Measurements from ENCODE around the gene EBF3.

GRCh38 chr10:129820451-129820850 is 143.6 kb downstream of the EBF3 start:
- TF ChIP-seq, protein P1, sequence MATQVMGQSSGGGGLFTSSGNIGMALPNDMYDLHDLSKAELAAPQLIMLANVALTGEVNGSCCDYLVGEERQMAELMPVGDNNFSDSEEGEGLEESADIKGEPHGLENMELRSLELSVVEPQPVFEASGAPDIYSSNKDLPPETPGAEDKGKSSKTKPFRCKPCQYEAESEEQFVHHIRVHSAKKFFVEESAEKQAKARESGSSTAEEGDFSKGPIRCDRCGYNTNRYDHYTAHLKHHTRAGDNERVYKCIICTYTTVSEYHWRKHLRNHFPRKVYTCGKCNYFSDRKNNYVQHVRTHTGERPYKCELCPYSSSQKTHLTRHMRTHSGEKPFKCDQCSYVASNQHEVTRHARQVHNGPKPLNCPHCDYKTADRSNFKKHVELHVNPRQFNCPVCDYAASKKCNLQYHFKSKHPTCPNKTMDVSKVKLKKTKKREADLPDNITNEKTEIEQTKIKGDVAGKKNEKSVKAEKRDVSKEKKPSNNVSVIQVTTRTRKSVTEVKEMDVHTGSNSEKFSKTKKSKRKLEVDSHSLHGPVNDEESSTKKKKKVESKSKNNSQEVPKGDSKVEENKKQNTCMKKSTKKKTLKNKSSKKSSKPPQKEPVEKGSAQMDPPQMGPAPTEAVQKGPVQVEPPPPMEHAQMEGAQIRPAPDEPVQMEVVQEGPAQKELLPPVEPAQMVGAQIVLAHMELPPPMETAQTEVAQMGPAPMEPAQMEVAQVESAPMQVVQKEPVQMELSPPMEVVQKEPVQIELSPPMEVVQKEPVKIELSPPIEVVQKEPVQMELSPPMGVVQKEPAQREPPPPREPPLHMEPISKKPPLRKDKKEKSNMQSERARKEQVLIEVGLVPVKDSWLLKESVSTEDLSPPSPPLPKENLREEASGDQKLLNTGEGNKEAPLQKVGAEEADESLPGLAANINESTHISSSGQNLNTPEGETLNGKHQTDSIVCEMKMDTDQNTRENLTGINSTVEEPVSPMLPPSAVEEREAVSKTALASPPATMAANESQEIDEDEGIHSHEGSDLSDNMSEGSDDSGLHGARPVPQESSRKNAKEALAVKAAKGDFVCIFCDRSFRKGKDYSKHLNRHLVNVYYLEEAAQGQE (IDR thresholded peaks at IDR 0.05; ENCODE audit: insufficient read depth in 1 of 2, low read depth in 2 of 2, low read length in 1 of 2): no peak
- TF ChIP-seq CTCF (IDR thresholded peaks at IDR 0.05) (no peak), POLR2AphosphoS5 (IDR thresholded peaks at IDR 0.05; ENCODE audit: low read depth, low read length) (no peak), SIN3A (IDR thresholded peaks at IDR 0.05; ENCODE audit: borderline replicate concordance, insufficient read depth, low read depth, low read length) (no peak)
